ENCODE results near the gene ABCC6.

GRCh38 chr16:16158741-16159374 is 64.4 kb downstream of the ABCC6 start:
- TF ChIP-seq CTCF (IDR thresholded peaks at IDR 0.05; ENCODE audit: low read depth, low read length, missing input control) (no peak), MAX (IDR thresholded peaks at IDR 0.05) (no peak), YY1 (IDR thresholded peaks at IDR 0.05) (no peak), ATF3 (IDR thresholded peaks at IDR 0.05) (no peak), RAD21 (IDR thresholded peaks at IDR 0.05) (no peak), TAF1 (conservative IDR thresholded peaks at IDR 0.05) (no peak), NR2F2 (IDR thresholded peaks at IDR 0.05) (no peak), REST (IDR thresholded peaks at IDR 0.05) (no peak), SP1 (IDR thresholded peaks at IDR 0.05) (no peak), JUND (IDR thresholded peaks at IDR 0.05) (no peak), HNF4G (IDR thresholded peaks at IDR 0.05) (no peak)
